Subcutaneous adipose tissue (tissue), 4 donors: ENCODE measurements around the gene KISS1R. TPM values are rescaled to one million over a fixed set of nuclear protein-coding genes. Genes with fewer than 3 reads are reported as not detected.

Experiments used
- total RNA-seq, 4 donors: library from RNA; depleted of rRNA; stranded (reverse); fragments of >200 nt; gene quantifications; one replicate each; pipeline ENCODE4 v1.1.0, GENCODE V29; 2016
- TF ChIP-seq, protein P1 (sequence below): fragments of 450-650 bp; IDR thresholded peaks from one replicate; pipeline ENCODE4 v1.5.1; 2016; ENCODE audit warnings: low read depth, mild to moderate bottlenecking, control low read depth, antibody characterized with exemption, moderate library complexity

Gene KISS1R
- total RNA-seq, 4 donors from 2014 or later, result not detected

- TF ChIP-seq, protein P1, sequence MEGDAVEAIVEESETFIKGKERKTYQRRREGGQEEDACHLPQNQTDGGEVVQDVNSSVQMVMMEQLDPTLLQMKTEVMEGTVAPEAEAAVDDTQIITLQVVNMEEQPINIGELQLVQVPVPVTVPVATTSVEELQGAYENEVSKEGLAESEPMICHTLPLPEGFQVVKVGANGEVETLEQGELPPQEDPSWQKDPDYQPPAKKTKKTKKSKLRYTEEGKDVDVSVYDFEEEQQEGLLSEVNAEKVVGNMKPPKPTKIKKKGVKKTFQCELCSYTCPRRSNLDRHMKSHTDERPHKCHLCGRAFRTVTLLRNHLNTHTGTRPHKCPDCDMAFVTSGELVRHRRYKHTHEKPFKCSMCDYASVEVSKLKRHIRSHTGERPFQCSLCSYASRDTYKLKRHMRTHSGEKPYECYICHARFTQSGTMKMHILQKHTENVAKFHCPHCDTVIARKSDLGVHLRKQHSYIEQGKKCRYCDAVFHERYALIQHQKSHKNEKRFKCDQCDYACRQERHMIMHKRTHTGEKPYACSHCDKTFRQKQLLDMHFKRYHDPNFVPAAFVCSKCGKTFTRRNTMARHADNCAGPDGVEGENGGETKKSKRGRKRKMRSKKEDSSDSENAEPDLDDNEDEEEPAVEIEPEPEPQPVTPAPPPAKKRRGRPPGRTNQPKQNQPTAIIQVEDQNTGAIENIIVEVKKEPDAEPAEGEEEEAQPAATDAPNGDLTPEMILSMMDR, result no peak
These were observed 39.0 kb downstream of the KISS1R start for GRCh38 chr19:955803-956765.

GRCh38 chr19:956766-957440, 39.8 kb downstream of the KISS1R start:
- TF ChIP-seq, protein P1, result no peak

DNA sequence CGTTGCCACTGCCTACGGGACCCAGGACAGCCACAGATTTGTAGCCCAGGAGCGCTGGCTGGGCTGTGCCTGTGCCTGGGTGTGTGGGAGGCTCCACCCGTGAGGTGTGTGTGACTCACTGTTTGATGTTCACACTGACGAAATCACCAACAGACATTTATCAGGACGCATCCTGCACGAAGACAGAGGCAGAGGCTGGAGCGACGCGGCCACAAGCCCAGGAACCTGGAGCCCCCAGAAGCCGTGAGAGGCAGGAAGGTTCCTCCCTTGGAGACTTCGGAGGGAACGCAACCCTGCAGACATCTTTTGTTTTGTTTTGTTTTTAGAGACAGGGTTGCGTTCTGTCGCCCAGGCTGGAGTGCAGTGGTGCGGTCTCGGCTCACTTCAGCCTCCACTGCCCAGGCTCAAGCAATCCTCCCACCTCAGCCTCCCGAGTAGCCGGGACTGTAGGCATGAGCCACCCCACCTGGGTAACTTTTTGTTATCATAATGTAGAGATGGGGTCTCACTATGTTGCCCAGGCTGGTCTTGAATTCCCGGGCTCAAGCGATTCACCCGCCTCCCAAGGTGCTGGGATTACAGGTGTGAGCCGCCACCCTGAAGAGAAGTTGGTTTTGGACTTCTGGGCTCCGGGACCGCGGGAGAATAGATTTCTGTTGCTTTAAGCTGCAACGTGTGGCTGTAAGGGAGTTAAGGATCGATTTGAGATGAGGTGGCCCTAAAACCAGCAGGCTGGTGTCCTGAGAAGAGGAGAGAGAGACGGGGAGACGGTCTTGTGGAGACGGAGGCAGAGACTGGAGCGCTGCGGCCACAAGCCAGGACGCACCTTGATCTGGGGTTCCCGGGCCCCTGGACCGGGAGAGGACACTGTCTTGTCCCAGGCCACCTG, 42.1 kb downstream of the KISS1R start:
- TF ChIP-seq, protein P1, result no peak

- TF ChIP-seq, protein P1, result no peak
These were observed 42.9 kb downstream of the KISS1R start for GRCh38 chr19:960020-960419.

- TF ChIP-seq, protein P1, result no peak
These were observed 43.4 kb downstream of the KISS1R start for GRCh38 chr19:960601-960938.

- TF ChIP-seq, protein P1, result no peak
These were observed 44.9 kb downstream of the KISS1R start for GRCh38 chr19:961866-962620.
